ENCODE results near the gene SKAP2.

GRCh38 chr7:26691406-26691805, 173.0 kb downstream of the SKAP2 start:
- no peak for TF ChIP-seq CTCF (IDR thresholded peaks at IDR 0.05)
- no peak for TF ChIP-seq POLR2A (IDR thresholded peaks at IDR 0.05)

Measured in thyroid gland (tissue), 4 donors.